Measurements from ENCODE around the gene BARX2. TPM values are rescaled to one million over a fixed set of nuclear protein-coding genes. Genes with fewer than 3 reads are reported as not detected.

BARX2 gene
- polyA plus RNA-seq, 1 donor from 2014 or later, result not detected

- H3K9me2 ChIP-seq (ENCODE audit: insufficient read depth, low read length), result no peaks in the 10 kb centered on the region
- no peaks in the 10 kb centered on the region for H3K9me3 ChIP-seq (ENCODE audit: low read length)
- no peak overlapping the region for H3K4me2 ChIP-seq (ENCODE audit: low read length)
- no peak overlapping the region for H3K4me3 ChIP-seq (ENCODE audit: low read length)
- no peaks in the 10 kb centered on the region for H4K20me1 ChIP-seq (ENCODE audit: insufficient read depth)
- H3K27me3 ChIP-seq (ENCODE audit: insufficient read depth, low read depth, low read length), result no peaks in the 10 kb centered on the region
- TF ChIP-seq POLR2AphosphoS5 (IDR thresholded peaks at IDR 0.05) (no peak), TAF1 (IDR thresholded peaks at IDR 0.05; ENCODE audit: low read depth) (no peak), SMC3 (conservative IDR thresholded peaks at IDR 0.05; ENCODE audit: poor library complexity) (no peak)
- H3K36me3 ChIP-seq (ENCODE audit: insufficient read depth, low read length), result no peaks in the 10 kb centered on the region
- no peaks in the 10 kb centered on the region for H3F3A ChIP-seq (ENCODE audit: insufficient read depth, low read length, poor library complexity, severe bottlenecking)
- no peaks in the 10 kb centered on the region for H3K79me2 ChIP-seq (replicated peaks; ENCODE audit: insufficient read depth, low read length)
- H2AFZ ChIP-seq (ENCODE audit: low read depth, low read length), result no peak overlapping the region
- H3K27ac ChIP-seq (ENCODE audit: low read length), result no peak overlapping the region
- H3K9ac ChIP-seq (ENCODE audit: low read length), result no peak overlapping the region
Measured at GRCh38 chr11:129417458-129417857, 41.8 kb downstream of the BARX2 start.

GRCh38 chr11:129418039-129418438 lies 42.4 kb downstream of the BARX2 start:
- Histone ChIP-seq H3K4me3 (ENCODE audit: low read length) (no peak overlapping the region), H3K27me3 (ENCODE audit: insufficient read depth, low read depth, low read length) (no peaks in the 10 kb centered on the region), H2AFZ (ENCODE audit: low read depth, low read length) (no peak overlapping the region), H3K79me2 (replicated peaks; ENCODE audit: insufficient read depth, low read length) (no peaks in the 10 kb centered on the region), H3K9me2 (ENCODE audit: insufficient read depth, low read length) (no peaks in the 10 kb centered on the region), H3K9me3 (ENCODE audit: low read length) (no peaks in the 10 kb centered on the region), H3K27ac (ENCODE audit: low read length) (no peak overlapping the region), H3K36me3 (ENCODE audit: insufficient read depth, low read length) (no peaks in the 10 kb centered on the region), H3K4me2 (ENCODE audit: low read length) (no peak overlapping the region), H4K20me1 (ENCODE audit: insufficient read depth) (no peaks in the 10 kb centered on the region), H3F3A (ENCODE audit: insufficient read depth, low read length, poor library complexity, severe bottlenecking) (no peaks in the 10 kb centered on the region), H3K9ac (ENCODE audit: low read length) (no peak overlapping the region)
- no peak for TF ChIP-seq EP300 (conservative IDR thresholded peaks at IDR 0.05; ENCODE audit: poor library complexity, severe bottlenecking)
- TF ChIP-seq RAD21 (conservative IDR thresholded peaks at IDR 0.05), result no peak
- TF ChIP-seq CTCF (IDR thresholded peaks at IDR 0.05; ENCODE audit: poor library complexity, severe bottlenecking), result no peak
- TF ChIP-seq REST (IDR thresholded peaks at IDR 0.05; ENCODE audit: borderline replicate concordance), result no peak
- no peak for TF ChIP-seq MXI1 (conservative IDR thresholded peaks at IDR 0.05; ENCODE audit: poor library complexity, severe bottlenecking)
- no peak for TF ChIP-seq TAF1 (IDR thresholded peaks at IDR 0.05; ENCODE audit: low read depth)
- TF ChIP-seq EZH2 (IDR thresholded peaks at IDR 0.05; ENCODE audit: borderline replicate concordance, insufficient read depth, low read length, poor library complexity, severe bottlenecking), result no peak
- TF ChIP-seq SMC3 (conservative IDR thresholded peaks at IDR 0.05; ENCODE audit: poor library complexity), result no peak
- no peak for TF ChIP-seq POLR2AphosphoS5 (IDR thresholded peaks at IDR 0.05)

GRCh38 chr11:129419386-129419785 lies 43.7 kb downstream of the BARX2 start:
- Histone ChIP-seq H3K27ac (ENCODE audit: low read length) (no peak overlapping the region), H3K4me3 (ENCODE audit: low read length) (no peak overlapping the region), H3K9me2 (ENCODE audit: insufficient read depth, low read length) (no peaks in the 10 kb centered on the region), H3F3A (ENCODE audit: insufficient read depth, low read length, poor library complexity, severe bottlenecking) (no peaks in the 10 kb centered on the region), H3K79me2 (replicated peaks; ENCODE audit: insufficient read depth, low read length) (no peaks in the 10 kb centered on the region), H3K27me3 (ENCODE audit: insufficient read depth, low read depth, low read length) (no peaks in the 10 kb centered on the region), H3K9ac (ENCODE audit: low read length) (no peak overlapping the region), H3K36me3 (ENCODE audit: insufficient read depth, low read length) (no peaks in the 10 kb centered on the region), H2AFZ (ENCODE audit: low read depth, low read length) (no peak overlapping the region), H3K9me3 (ENCODE audit: low read length) (no peaks in the 10 kb centered on the region), H4K20me1 (ENCODE audit: insufficient read depth) (no peaks in the 10 kb centered on the region), H3K4me2 (ENCODE audit: low read length) (no peak overlapping the region)
- TF ChIP-seq EZH2 (IDR thresholded peaks at IDR 0.05; ENCODE audit: borderline replicate concordance, insufficient read depth, low read length, poor library complexity, severe bottlenecking) (no peak), TAF1 (IDR thresholded peaks at IDR 0.05; ENCODE audit: low read depth) (no peak), MXI1 (conservative IDR thresholded peaks at IDR 0.05; ENCODE audit: poor library complexity, severe bottlenecking) (no peak), EP300 (conservative IDR thresholded peaks at IDR 0.05; ENCODE audit: poor library complexity, severe bottlenecking) (no peak), REST (IDR thresholded peaks at IDR 0.05; ENCODE audit: borderline replicate concordance) (no peak), RAD21 (conservative IDR thresholded peaks at IDR 0.05) (no peak), SMC3 (conservative IDR thresholded peaks at IDR 0.05; ENCODE audit: poor library complexity) (no peak), POLR2AphosphoS5 (IDR thresholded peaks at IDR 0.05) (no peak), CTCF (IDR thresholded peaks at IDR 0.05; ENCODE audit: poor library complexity, severe bottlenecking) (no peak)

Data from neural cell (in vitro differentiated cells).